SK-N-SH (cell line): Measurements from ENCODE around the gene NTMT1. TPM values are rescaled to one million over a fixed set of nuclear protein-coding genes. Genes with fewer than 3 reads are reported as not detected.

ENCODE experiments used
- CTCF ChIA-PET: fragments of 300-600, 350-600 bp; formaldehyde crosslinking; extraction: SDS; loops from one replicate; lab custom pipeline; 2021; lab: Yijun Ruan, JAX
- POLR2A ChIA-PET: fragments of 350-600 bp; sonication (Branson Sonifier 250); formaldehyde crosslinking; extraction: SDS; loops from one replicate; lab custom pipeline; 2020; ENCODE audit warnings: antibody characterized with exemption, inconsistent platforms; lab: Yijun Ruan, JAX
- DNase-seq: peaks from one replicate; pipeline ENCODE4 v3.0.0; 2012
- H2AFZ ChIP-seq: fragments of 200-600 bp; sonication (generic); 2 replicates; pipeline ENCODE4 v1.8.1; 2016; ENCODE audit warnings: antibody characterized with exemption, mild to moderate bottlenecking, low read depth
- H3F3A ChIP-seq: fragments of 200-600 bp; sonication (generic); replicated peaks from 2 replicates; pipeline ENCODE3; 2016; ENCODE audit warnings: antibody characterized with exemption, mild to moderate bottlenecking; ENCODE audit not compliant: insufficient read depth
- H3K27ac ChIP-seq, 2 experiments: fragments of 200-500 bp in 1 of 2; fragments of 200-600 bp in 1 of 2; sonication (Bioruptor generic) in 1 of 2; sonication (generic), shearing (Covaris generic) in 1 of 2; 2 replicates each; pipeline versions ENCODE4 v1.5.1 to v1.6.1; 2014 to 2016; ENCODE audit warnings: low read depth in 2 of 2, inconsistent platforms in 1 of 2, low read length in 1 of 2, mild to moderate bottlenecking in 1 of 2, mixed read lengths in 1 of 2
- H3K27me3 ChIP-seq: fragments of 200-600 bp; sonication (generic), shearing (Covaris generic); 2 replicates; pipeline ENCODE4 v1.6.1; 2016; ENCODE audit warnings: mixed run types; ENCODE audit not compliant: insufficient read depth
- H3K36me3 ChIP-seq, 2 experiments: fragments of 200-500 bp in 1 of 2; fragments of 200-600 bp in 1 of 2; sonication (Bioruptor generic) in 1 of 2; sonication (generic) in 1 of 2; replicated peaks in 1 of 2; 2 replicates each; pipeline versions ENCODE3 to v1.5.1; 2014 to 2016; ENCODE audit warnings: low read length in 1 of 2, mild to moderate bottlenecking in 1 of 2; ENCODE audit not compliant: insufficient read depth in 2 of 2, control insufficient read depth in 1 of 2
- H3K4me1 ChIP-seq, 2 experiments: fragments of 200-500 bp in 1 of 2; fragments of 200-600 bp in 1 of 2; sonication (Bioruptor generic) in 1 of 2; sonication (generic), shearing (Covaris generic) in 1 of 2; 2 replicates each; pipeline versions ENCODE4 v1.5.1 to v1.6.1; 2014 to 2016; ENCODE audit warnings: low read depth in 1 of 2, low read length in 1 of 2, mixed run types in 1 of 2; ENCODE audit not compliant: insufficient read depth in 2 of 2, control insufficient read depth in 1 of 2
- H3K4me2 ChIP-seq: fragments of 200-600 bp; sonication (generic), shearing (Covaris generic); 2 replicates; pipeline ENCODE4 v1.6.1; 2017; ENCODE audit warnings: mixed run types
- H3K4me3 ChIP-seq, 2 experiments: fragments of 200-500 bp in 1 of 2; fragments of 200-600 bp in 1 of 2; sonication (Bioruptor generic) in 1 of 2; sonication (generic), shearing (Covaris generic) in 1 of 2; 2 replicates each; pipeline versions ENCODE4 v1.5.1 to v1.8.1; 2014 to 2016; ENCODE audit warnings: low read depth in 2 of 2, inconsistent platforms in 1 of 2, low read length in 1 of 2, mild to moderate bottlenecking in 1 of 2, mixed read lengths in 1 of 2, moderate library complexity in 1 of 2
- H3K79me2 ChIP-seq: fragments of 200-600 bp; sonication (generic); 2 replicates; pipeline ENCODE4 v1.8.1; 2017; ENCODE audit warnings: mild to moderate bottlenecking; ENCODE audit not compliant: insufficient read depth
- H3K9ac ChIP-seq: fragments of 200-600 bp; sonication (generic); 2 replicates; pipeline ENCODE4 v1.6.1; 2017; ENCODE audit warnings: mixed run types
- H3K9me2 ChIP-seq: fragments of 200-600 bp; sonication (generic); 2 replicates; pipeline ENCODE4 v1.6.1; 2017; ENCODE audit warnings: mixed run types
- H3K9me3 ChIP-seq: fragments of 200-600 bp; sonication (generic); 2 replicates; pipeline ENCODE4 v1.6.1; 2017; ENCODE audit warnings: mixed run types, mild to moderate bottlenecking, moderate library complexity
- H4K20me1 ChIP-seq: fragments of 200-600 bp; sonication (generic); 2 replicates; pipeline ENCODE4 v1.6.1; 2017; ENCODE audit warnings: mild to moderate bottlenecking, mixed run types; ENCODE audit not compliant: insufficient read depth
- CHD2 ChIP-seq: fragments of 150-350 bp; IDR thresholded peaks from 2 replicates; pipeline ENCODE4 v1.6.1; 2018; ENCODE audit warnings: low read length; ENCODE audit not compliant: partially characterized antibody
- ELF1 ChIP-seq: IDR thresholded peaks from 2 replicates; pipeline ENCODE4 v1.4.0; 2012
- FOXJ3 ChIP-seq: sonication (generic); formaldehyde crosslinking; IDR thresholded peaks from 2 replicates; pipeline ENCODE4 v1.5.1; 2020; ENCODE audit warnings: mild to moderate bottlenecking, missing genetic modification reagents
- GABPA ChIP-seq: IDR thresholded peaks from 2 replicates; pipeline ENCODE4 v1.4.0; 2012; ENCODE audit warnings: low read depth, mild to moderate bottlenecking
- IRF3 ChIP-seq: fragments of 150-350 bp; IDR thresholded peaks from 2 replicates; pipeline ENCODE4 v1.6.1; 2016; ENCODE audit warnings: mild to moderate bottlenecking, low read depth, low read length
- MAX ChIP-seq: IDR thresholded peaks from 2 replicates; pipeline ENCODE4 v1.4.0; 2012; ENCODE audit warnings: low read depth
- MXI1 ChIP-seq: IDR thresholded peaks from 2 replicates; pipeline ENCODE4 v1.6.1; 2012; ENCODE audit warnings: mild to moderate bottlenecking, low read depth, low read length, improper control_type of control experiment
- NRF1 ChIP-seq: IDR thresholded peaks from 2 replicates; pipeline ENCODE4 v1.6.1; 2012; ENCODE audit warnings: low read depth, mild to moderate bottlenecking, low read length
- POLR2AphosphoS5 ChIP-seq: IDR thresholded peaks from 2 replicates; pipeline ENCODE4 v1.6.1; 2012; ENCODE audit warnings: low read depth, low read length
- REST ChIP-seq: IDR thresholded peaks from 2 replicates; pipeline ENCODE4 v1.6.1; 2012; ENCODE audit warnings: mild to moderate bottlenecking, low read depth, low read length, moderate library complexity
- RXRA ChIP-seq: IDR thresholded peaks from 2 replicates; pipeline ENCODE4 v1.4.0; 2012; ENCODE audit warnings: low read depth, mild to moderate bottlenecking, borderline replicate concordance
- SMC3 ChIP-seq: IDR thresholded peaks from 2 replicates; pipeline ENCODE4 v1.6.1; 2012; ENCODE audit warnings: low read depth, low read length, improper control_type of control experiment
- TCF12 ChIP-seq: IDR thresholded peaks from 2 replicates; pipeline ENCODE4 v1.4.0; 2012
- TEAD4 ChIP-seq: IDR thresholded peaks from 2 replicates; pipeline ENCODE4 v1.4.0; 2012; ENCODE audit warnings: mild to moderate bottlenecking, borderline replicate concordance; ENCODE audit not compliant: insufficient read depth
- WGBS: methylation state at CpG from one replicate; pipeline ENCODE4 v1.1.6; 2017; ENCODE audit warnings: low lambda C conversion rate; 5-methylcytosine and 5-hydroxymethylcytosine counted together
- polyA plus RNA-seq, 3 experiments: library from polyadenylated mRNA; depleted of rRNA; stranded (reverse); fragments of >200 nt; gene quantifications; 2 replicates each; pipeline ENCODE4 v1.2.3, GENCODE V29; 2012

The NTMT1 gene
- polyA plus RNA-seq, 1 of the 3 experiments (the other 2 are of a cell fraction), result 78.3 TPM

GRCh38 chr9:129613520-129614175 lies 12.3 kb upstream of the NTMT1 start:
- no peak overlapping the region for H3K9ac ChIP-seq
- H3K9me2 ChIP-seq, result no peaks in the 10 kb centered on the region
- no peak overlapping the region for H3K4me2 ChIP-seq
- no peaks in the 10 kb centered on the region for H3K79me2 ChIP-seq
- no peak overlapping the region for H3K27ac ChIP-seq
- H2AFZ ChIP-seq, result no peak overlapping the region
- ChIA-PET POLR2A (no interaction called here), CTCF (interaction anchor here (0.9 to 15.6 kb wide), 10 partner anchors 9 to 482 kb away, joined by 3 to 235 read pairs (median 4); partner anchors contain the start of genes C9orf50 and IER5L)
- TF ChIP-seq NRF1, result no peak
- TF ChIP-seq MAX, result no peak
- no peaks in the 10 kb centered on the region for H3K36me3 ChIP-seq
- no peaks in the 10 kb centered on the region for H3K27me3 ChIP-seq
- peak; percentile 75 for DNase-seq
- H3K9me3 ChIP-seq, result no peaks in the 10 kb centered on the region
- WGBS, result 82% methylated on average over 12 of the region's 19 CpGs
- no peaks in the 10 kb centered on the region for H3F3A ChIP-seq
- peaks cover 4 to 16% of the 10 kb centered on the region in 2 experiments; a peak in 2 of 4 replicates for H3K4me1 ChIP-seq
- no peaks in the 10 kb centered on the region for H4K20me1 ChIP-seq
- no peak overlapping the region for H3K4me3 ChIP-seq

- no peak for DNase-seq
- H3K9me3 ChIP-seq, result no peaks in the 10 kb centered on the region
- peaks cover 0 to 12% of the 10 kb centered on the region in 2 experiments; a peak in 1 of 4 replicates for H3K4me1 ChIP-seq
- H4K20me1 ChIP-seq, result no peaks in the 10 kb centered on the region
- no peaks in the 10 kb centered on the region for H3K9me2 ChIP-seq
- 78% methylated on average over 3 of the region's 10 CpGs for WGBS
- H3K4me2 ChIP-seq, result no peak overlapping the region
- TF ChIP-seq TEAD4 (no peak), CHD2 (no peak), ELF1 (no peak), MXI1 (no peak), FOXJ3 (CRISPR knock-in tag) (no peak), GABPA (no peak), TCF12 (no peak), POLR2AphosphoS5 (no peak), RXRA (no peak), SMC3 (no peak), IRF3 (no peak), REST (no peak)
- no peak overlapping the region for H2AFZ ChIP-seq
- H3K27me3 ChIP-seq, result no peaks in the 10 kb centered on the region
- H3K79me2 ChIP-seq, result no peaks in the 10 kb centered on the region
- H3K27ac ChIP-seq, result no peak overlapping the region
- H3K9ac ChIP-seq, result no peak overlapping the region
- no peak overlapping the region for H3K4me3 ChIP-seq
- H3K36me3 ChIP-seq, result no peaks in the 10 kb centered on the region
- no peaks in the 10 kb centered on the region for H3F3A ChIP-seq
- CTCF ChIA-PET, result interaction anchor here (2.0 to 15.6 kb wide), 4 partner anchors 8 to 483 kb away, joined by 10 to 235 read pairs (median 136); partner anchors contain the start of genes C9orf50 and IER5L
- POLR2A ChIA-PET, result no interaction called here
Observed at GRCh38 chr9:129614932-129615331, 11.0 kb upstream of the NTMT1 start.
